GM18502 (cell line): ENCODE measurements around the gene NOG.

Source experiments
- ATAC-seq: cut with Tn5 transposase; IDR thresholded peaks from one replicate; pipeline ENCODE4 v1.9.1; 2021; ENCODE audit warnings: mild to moderate bottlenecking; ENCODE audit not compliant: unreplicated experiment, poor library complexity

Gene NOG

DNA sequence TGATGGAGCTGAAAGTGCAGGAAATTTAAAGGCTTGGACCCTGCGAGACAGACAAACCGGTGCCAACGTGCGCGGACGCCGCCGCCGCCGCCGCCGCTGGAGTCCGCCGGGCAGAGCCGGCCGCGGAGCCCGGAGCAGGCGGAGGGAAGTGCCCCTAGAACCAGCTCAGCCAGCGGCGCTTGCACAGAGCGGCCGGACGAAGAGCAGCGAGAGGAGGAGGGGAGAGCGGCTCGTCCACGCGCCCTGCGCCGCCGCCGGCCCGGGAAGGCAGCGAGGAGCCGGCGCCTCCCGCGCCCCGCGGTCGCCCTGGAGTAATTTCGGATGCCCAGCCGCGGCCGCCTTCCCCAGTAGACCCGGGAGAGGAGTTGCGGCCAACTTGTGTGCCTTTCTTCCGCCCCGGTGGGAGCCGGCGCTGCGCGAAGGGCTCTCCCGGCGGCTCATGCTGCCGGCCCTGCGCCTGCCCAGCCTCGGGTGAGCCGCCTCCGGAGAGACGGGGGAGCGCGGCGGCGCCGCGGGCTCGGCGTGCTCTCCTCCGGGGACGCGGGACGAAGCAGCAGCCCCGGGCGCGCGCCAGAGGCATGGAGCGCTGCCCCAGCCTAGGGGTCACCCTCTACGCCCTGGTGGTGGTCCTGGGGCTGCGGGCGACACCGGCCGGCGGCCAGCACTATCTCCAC, at the start of gene NOG:
NOG (plus strand) TSS at position 54 of the 674 bp plus-strand sequence; CDS start at position 579, 525 bp downstream.
- ATAC-seq, result no peak

DNA sequence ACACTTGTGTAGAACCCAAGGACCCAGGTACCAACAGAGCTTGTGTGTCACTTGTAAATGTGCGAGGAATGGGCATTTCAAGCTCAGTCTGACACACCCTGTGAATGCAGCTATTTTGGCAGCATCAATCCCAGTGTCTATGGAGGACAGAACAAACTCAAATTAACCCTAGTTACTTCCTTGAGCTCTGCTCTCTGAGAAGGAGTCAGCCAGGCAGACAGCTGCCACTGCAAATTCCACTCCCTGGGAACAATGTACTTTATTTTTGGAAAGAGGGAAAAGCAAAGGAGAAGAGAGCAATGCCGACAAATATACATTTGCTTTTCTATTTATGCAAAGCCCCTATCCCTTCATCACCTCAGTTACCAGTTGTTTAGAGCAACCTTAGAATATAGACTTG, 48.4 kb upstream of the NOG start:
- no peak for ATAC-seq

DNA sequence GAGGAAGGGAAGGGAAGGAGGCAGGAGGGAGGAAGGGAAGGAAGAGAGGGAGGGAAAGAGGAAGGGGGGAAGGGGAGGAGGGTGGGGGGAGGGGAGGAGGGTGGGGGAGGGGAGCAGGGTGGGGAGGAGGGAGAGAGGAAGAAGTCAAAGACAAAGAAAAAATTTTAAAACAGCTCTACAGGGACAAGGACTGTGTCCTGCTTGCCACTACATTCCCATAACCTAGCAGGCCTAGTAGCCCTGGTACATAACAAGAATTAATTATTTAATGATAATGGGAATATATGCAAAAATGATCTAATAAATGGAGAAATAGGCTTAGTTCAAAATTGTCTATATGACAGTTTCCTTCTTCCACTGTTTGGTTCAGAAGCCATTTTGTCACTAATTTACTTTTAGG, 47.6 kb upstream of the NOG start:
- no peak for ATAC-seq

DNA sequence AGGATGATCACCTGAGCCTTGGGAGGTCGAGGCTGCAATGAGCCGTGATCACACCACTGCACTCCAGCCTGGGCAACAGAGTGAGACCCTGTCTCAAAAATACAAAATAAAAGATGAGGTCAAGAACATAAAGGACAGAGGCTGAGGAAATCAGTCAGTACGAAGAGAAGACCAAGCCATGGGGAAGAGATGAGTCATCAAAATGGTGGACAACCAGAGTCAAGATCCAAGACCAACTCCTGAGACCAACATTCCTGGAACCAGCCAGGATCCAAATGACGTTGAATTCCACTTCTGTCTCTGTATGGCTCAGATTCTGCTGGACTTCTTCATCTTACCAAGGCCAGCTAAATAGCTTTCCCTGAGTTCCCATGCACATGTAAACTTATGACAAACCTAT, 44.8 kb upstream of the NOG start:
- ATAC-seq, result no peak

DNA sequence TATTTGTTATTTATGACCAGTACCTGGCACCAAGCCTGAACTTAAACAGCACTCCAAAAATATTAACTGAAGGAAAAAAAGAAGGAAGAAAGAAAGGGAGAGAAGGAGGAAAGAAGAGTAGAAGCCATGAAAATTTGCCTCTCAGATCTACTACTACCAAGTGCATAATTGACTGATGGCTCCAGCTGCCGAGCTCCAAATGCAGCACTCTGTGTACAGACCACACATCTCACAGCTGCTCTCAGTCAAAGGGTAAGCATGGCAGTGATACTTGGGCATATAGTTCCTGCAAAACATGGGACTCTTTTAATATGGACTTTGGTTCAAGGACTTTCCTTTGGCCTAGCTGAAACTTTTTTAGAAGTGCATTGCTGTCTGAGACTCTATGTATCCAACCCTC, 44.0 kb upstream of the NOG start:
- no peak for ATAC-seq

DNA sequence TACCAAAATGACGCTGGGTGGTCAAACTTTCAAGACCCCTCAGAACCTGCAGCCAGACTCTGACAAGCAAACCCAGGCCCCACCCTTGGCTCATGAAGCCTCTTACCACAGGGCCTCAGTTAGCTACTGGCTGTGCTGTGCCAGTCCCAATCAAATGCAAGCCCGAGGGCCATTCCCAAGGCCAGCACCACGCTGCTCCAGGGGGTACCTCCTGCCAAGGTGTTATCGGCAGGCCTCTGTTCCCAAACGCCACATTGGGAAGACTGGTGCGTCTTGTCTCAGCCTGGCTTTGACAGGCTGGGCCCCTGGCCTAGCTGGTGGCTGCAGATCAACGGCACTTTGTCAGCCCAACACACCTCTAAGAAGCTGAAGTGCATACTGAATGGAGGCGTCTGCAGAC, 35.8 kb upstream of the NOG start:
- ATAC-seq, result no peak

DNA sequence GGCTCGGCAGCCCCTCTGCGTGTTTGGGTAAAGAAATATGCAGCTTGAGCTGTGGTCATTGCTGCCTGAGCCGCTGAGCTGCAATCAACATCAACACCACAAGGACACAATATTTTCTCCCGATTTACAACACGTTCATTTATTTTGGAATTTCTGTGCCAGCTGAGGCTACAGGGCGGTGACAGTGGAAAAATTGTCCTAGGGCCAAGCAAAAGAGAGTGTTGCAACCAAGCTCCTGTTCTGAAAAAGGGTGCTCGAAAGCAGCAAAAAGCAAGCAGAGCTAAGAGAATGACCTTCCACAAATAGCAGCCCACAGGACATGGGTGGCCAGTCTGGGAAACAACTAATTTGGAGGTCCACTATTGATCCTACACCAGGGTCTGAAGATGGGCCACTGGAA, 35.4 kb upstream of the NOG start:
- ATAC-seq, result no peak

DNA sequence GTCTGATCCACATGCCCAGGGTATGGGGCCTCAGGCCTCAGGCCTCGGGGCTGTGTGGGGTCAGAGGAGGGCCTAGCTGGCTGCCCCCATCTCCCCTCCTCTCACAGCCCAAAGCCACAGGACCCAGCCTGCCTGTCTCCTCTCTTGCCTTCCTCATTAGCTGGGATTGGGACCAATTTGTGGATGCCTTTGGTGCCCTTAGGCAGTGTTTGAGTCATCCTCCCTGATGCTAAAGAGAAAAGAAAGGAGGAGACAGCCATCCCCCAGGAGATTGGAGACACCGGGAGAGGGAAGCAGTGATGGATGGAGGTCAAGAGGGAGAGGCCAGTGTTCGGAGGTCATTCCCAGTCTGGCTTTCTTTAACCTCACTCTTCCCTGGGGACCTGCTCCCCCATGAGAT, 23.3 kb upstream of the NOG start:
- ATAC-seq, result no peak

DNA sequence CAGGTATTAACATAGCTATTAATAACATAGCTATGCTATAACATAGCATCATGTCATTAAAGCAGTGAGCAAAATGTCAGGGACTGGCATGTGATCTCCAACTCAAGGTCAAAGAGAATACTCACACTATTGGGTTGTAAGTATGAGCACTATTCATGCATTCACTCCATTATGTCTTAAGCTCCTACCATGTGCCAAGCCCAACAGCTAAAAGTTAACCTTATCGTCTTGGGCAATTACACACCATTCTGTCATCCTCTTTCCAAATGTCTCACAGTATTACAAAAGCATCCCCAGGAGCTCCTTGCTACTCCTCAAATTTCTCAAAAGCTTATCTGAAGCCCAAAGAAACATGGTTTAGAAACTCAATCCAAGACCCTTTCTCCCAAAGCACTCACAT, 22.0 kb upstream of the NOG start:
- ATAC-seq, result no peak

DNA sequence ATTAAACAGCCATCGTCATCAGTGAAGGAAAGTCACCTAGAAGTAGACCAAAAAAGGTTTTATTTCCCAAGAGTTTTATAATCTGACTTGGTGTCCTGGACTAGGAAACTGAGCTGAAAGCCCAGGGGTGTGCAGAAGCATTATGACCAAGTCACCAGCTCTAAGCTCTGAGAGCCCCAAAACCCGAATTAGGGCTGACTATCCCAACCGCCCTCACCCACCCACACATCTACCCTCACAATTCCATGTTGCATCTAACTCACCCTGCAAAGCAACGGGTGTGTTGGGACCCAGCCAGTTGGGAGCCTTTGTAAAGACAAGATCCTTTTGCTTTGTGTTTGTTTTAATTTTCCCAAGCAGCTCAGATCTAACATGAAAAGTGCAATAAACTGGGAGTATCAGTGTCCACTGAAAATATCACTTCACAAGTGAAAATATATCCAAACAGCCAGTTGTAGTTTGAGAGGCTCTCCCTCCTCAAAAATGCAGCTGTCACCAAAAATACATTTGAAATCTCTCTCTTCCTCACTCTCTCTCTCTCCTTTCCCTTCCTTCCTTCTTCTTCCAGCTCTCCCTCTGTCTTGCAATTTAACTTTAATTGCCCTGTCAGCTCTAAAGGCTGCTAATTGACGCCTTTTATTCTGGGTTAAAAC, 16.2 kb upstream of the NOG start:
- ATAC-seq, result no peak

DNA sequence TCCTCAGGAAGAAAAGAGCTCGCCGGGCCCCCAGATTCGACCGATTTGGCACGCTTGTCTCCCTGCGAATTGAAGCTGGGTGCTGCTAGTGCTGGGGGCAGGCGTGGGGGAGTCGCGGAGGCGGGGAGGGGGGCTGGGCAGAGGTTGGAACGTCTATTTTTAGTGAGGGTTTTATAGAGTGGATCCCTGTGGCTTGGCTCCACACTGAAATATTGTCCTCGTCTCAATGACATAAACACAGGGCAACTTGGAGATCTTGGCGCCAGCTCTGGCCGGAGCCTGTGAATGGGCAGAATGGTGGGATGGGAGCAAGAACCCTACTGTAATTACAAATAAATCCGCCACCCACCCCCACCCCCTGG, 15.7 kb upstream of the NOG start:
- ATAC-seq, result no peak

DNA sequence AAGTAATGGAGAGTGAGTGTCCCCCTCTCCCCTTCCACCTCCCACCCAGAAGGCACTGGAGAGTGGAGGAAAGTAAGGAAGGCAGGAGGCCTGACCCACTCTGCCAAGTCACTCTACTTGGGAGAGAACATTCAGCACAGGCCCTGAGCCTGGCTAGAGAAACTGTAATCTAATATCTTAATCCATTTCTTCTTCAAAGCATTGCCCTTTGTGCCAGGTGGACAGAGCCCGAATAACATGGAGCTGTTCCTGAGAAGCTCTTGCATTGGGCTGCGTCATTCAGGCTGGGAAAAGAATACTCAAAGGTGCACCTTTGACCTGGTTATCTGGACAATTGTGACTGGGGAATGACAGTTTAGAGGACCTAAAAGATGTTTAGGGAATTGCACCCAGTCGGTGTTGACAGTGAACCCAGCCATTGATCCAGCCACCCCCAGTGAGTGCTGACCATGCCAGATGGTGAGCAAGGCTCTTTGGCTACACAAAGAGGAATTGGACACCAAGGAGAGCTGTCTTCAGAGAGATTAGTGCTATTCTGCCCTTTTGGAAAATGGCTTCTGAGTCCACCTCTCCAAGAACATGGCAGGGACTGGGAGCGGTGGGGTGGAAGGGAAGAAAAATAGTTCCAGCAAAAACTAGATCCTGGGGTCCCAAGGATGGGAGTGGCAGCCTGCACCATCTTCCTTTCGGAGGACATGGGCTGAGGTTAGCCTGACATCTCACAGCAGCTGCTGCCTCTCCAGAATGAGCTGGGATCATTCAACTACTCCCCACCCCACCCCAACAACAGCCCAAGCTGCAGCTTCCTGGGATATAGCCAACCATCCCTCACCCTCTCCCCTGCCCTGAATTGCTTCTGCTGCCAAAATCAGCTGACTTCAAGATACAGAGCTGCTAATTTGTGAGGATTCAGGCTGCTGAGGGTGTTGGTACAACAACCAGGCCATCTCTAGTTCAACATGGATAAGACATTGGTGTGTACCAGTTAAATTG, 11.6 kb upstream of the NOG start:
- ATAC-seq, result no peak

DNA sequence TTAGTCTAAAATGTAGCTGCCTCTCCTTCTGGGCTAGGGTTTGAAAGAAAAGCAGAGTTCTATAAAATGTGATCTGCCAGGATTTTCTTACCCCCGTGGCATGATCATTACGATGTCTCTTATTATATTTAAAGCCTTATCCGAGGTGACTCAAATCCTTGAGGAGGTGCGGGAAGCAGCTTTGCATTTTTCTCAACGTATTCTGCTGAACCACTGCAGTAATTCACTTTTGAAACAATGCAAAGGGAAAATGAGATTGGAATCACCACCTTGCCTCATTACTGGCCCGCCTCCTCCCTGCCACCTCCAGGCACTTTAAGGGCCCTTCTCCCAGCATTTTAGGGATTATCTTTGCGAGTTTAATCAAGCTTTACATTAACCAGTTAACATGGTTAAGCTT, 9.7 kb upstream of the NOG start:
- ATAC-seq, result no peak

DNA sequence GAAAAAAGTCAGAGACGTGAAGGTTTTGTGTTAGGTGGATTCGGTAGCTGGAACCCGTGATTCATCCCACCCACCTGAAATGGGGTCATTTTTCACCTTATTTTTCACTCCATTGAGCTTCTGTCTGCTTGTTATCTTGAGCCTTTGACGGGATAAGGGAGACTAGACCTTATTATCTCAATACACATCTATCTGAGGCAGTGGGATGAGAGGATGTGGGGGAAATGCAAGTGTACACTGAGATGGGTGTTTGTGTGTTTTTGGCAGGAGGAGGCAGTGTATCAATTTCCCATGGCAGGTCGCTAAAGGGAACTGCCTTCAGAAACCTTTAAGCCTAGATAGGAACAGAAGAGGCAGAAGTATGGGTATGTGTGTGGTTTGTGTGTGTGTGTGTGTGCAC, 6.2 kb upstream of the NOG start:
- no peak for ATAC-seq

DNA sequence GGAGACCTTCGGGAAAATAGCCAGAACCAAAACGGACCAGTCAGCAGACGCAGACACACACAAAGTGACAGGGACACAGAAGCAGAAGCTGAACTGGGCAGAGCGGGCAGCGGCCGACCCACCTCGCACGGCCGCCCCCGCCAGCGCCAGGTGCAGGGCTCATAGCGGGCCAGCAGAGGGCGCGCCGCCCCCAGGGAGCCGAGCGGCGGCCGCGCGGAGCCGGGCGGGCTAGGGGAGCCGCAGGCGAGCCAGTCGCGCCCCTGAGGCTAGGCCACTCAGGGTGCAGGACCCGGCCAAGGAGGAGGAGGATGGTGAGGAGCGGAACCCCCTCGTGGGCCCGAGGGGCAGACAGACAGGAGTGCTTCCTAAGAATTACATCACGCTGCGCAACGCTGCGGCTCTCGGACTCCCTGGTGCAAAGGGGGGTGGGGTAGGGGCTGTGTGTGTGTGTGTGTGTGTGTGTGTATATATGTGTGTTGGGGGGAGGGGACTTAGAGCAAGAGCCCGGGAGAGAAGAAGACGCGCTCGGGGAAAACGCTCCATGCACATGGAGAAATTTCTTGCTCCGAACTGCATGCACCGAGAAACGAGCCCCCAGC, 913 bp upstream of the NOG start:
- peak; percentile 65 for ATAC-seq

DNA sequence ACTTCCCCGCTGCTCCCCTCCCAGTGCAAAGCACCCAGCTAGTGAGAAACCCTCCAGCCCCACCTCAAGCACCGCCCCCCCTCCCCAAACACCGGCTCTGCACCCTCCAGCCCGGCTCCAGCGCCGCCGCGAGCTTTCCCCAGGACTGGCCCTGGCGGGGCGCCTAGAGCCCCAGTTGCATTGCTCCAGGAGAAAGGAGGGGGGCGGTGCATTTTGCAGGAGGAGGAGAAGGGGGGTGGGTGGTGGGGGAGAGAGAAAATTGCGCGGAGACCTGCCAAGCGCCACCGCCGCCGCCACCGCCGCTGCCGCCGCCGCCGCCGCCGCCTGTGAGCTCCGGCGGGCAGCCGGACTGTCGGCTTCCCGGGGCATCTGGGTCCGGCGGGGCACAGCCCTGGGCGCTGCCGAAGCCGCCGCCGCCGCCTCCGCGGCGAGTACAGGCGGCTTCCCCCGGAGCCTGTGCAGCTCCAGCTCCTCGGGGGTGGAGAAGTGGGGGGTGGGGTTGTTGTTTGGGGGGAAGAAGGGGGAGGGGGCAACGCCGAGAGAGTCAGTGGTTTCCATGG, 333 bp upstream of the NOG start:
- no peak for ATAC-seq

DNA sequence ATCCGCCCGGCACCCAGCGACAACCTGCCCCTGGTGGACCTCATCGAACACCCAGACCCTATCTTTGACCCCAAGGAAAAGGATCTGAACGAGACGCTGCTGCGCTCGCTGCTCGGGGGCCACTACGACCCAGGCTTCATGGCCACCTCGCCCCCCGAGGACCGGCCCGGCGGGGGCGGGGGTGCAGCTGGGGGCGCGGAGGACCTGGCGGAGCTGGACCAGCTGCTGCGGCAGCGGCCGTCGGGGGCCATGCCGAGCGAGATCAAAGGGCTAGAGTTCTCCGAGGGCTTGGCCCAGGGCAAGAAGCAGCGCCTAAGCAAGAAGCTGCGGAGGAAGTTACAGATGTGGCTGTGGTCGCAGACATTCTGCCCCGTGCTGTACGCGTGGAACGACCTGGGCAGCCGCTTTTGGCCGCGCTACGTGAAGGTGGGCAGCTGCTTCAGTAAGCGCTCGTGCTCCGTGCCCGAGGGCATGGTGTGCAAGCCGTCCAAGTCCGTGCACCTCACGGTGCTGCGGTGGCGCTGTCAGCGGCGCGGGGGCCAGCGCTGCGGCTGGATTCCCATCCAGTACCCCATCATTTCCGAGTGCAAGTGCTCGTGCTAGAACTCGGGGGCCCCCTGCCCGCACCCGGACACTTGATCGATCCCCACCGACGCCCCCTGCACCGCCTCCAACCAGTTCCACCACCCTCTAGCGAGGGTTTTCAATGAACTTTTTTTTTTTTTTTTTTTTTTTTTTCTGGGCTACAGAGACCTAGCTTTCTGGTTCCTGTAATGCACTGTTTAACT, 1.0 kb downstream of the NOG start:
- no peak for ATAC-seq

DNA sequence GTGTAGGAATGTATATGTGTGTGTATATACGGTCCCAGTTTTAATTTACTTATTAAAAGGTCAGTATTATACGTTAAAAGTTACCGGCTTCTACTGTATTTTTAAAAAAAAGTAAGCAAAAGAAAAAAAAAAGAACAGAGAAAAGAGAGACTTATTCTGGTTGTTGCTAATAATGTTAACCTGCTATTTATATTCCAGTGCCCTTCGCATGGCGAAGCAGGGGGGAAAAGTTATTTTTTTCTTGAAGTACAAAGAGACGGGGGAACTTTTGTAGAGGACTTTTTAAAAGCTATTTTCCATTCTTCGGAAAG, 1.6 kb downstream of the NOG start:
- ATAC-seq, result no peak

DNA sequence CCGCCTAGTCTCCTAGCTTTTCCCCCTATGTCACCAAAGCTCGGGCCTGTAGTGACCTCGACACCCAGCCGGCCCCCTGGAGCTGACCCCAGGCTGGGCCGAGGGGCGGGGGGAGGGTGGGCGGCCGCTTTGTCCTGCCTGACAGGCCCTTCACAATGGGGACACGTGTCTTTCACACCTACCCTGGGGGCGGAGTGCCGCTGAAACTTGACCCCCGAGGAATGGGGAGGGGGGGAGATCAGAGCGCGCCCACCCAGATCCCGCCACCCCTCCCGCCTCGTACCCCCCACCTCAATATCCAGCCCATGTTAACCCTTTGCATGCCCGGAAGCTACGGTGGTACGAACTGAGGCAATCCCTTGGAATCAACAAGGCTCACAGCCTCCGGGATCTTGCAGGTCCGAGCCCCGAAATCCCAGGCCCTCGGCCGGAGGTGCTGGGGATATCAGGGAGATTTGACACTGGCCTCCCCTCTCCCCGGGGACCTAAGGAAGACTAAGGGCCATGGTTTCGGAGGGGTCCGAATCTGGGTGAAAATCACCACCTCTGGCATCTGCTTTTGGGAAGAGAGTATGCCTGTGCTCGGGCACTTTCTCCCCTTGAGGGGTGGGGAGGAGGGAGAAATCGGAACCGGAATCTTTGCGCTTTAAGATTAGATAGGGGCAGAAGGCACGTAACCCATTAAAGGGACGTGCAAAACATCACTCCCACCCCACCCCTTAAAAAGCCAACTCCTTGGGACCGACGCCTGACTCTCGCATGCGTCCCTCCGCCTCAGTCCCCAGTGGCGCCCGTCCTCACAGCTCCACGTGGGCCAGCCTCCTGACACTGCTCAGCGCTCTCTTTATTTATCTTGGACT, 2.6 kb downstream of the NOG start:
- no peak for ATAC-seq
